Stimulated activated memory B cell treated with anti-CD40 and anti-IgM and Interleukin-4, amounts not matched to agents 10 μg/mL and 1 μg/mL and 100 μg/mL, for 72 hours (primary cell): ENCODE data around the gene LRRC27.
A peak's percentile ranks its signal among the peaks of the same experiment; 100 is the strongest.
"Not testable (repeated sequence)": the region's sequence is repeated elsewhere in the genome, so short reads cannot be mapped to it uniquely, and the experiment has no call there.

Experiments used
- ATAC-seq: fragments of 150-1000 bp; cut with Tn5 transposase; 2 replicates; pipeline ENCODE4 v1.10.0; 2021
- H3K27ac Mint-ChIP-seq: one replicate; pipeline ENCODE4 v1.8.0; 2022; ENCODE audit warnings: mild to moderate bottlenecking, mixed read lengths
- H3K27me3 Mint-ChIP-seq: one replicate; pipeline ENCODE4 v1.8.0; 2022; ENCODE audit warnings: mixed read lengths
- H3K36me3 Mint-ChIP-seq: one replicate; pipeline ENCODE4 v1.8.0; 2022; ENCODE audit warnings: mixed read lengths
- H3K4me1 Mint-ChIP-seq: one replicate; pipeline ENCODE4 v1.8.0; 2022; ENCODE audit warnings: mixed read lengths
- H3K4me3 Mint-ChIP-seq: one replicate; pipeline ENCODE4 v1.8.0; 2022; ENCODE audit warnings: mild to moderate bottlenecking, moderate library complexity, mixed read lengths
- H3K9me3 Mint-ChIP-seq: one replicate; pipeline ENCODE4 v1.8.0; 2022; ENCODE audit warnings: mixed read lengths

The LRRC27 gene

DNA sequence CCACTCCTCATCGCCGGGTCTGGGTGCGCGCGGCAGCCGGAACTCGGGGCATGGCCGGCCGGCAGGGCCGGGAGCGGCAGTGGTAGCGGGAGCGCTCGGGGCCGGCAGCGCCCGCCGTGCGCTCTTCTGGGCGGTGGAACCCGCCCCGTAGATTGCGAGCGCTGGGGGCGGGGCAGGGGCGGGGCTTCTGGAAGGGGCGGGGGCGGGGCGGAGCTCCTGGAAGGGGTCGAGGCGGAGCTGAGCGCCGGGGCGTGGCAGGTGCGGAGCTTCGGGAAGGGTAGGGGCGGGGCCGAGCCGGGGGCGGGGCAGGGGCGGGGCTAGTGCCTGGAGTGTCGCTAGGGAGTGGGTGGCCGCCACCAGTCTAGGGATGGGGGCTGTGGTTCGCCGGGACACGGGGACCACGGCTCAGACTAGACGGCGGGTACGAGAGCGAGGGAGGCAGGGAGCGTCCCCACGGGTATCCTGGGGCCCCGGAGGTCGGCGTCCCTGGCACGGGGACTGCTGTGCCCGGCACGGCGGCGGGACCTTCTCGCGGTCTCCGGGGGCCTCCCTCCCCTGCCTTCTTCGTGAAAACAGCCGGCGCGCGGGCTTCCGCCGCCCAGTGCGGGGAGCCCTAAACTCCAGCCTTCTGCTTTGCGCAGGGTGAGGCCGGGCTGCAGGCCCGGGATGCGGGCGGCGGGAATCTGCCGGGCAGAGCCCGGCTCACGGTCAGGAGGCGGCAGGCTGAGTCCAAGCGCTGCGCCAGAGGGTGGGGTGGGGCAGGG, 24.0 kb upstream of the LRRC27 start, which contains the start of gene STK32C:
TSS of gene STK32C (minus strand) at position 128 of the 764 bp plus-strand sequence. CDS start at position 11, 117 bp downstream.
- Mint-ChIP-seq H3K36me3 (no peaks in the 10 kb centered on the region), H3K4me3 (peak within 1 kb of the TSS; percentile 87), H3K27me3 (peaks cover 21% of the 10 kb centered on the region), H3K4me1 (peaks cover 8% of the 10 kb centered on the region), H3K27ac (no peak within 1 kb of the TSS), H3K9me3 (no peaks in the 10 kb centered on the region)
- peak; percentile 92 for ATAC-seq

DNA sequence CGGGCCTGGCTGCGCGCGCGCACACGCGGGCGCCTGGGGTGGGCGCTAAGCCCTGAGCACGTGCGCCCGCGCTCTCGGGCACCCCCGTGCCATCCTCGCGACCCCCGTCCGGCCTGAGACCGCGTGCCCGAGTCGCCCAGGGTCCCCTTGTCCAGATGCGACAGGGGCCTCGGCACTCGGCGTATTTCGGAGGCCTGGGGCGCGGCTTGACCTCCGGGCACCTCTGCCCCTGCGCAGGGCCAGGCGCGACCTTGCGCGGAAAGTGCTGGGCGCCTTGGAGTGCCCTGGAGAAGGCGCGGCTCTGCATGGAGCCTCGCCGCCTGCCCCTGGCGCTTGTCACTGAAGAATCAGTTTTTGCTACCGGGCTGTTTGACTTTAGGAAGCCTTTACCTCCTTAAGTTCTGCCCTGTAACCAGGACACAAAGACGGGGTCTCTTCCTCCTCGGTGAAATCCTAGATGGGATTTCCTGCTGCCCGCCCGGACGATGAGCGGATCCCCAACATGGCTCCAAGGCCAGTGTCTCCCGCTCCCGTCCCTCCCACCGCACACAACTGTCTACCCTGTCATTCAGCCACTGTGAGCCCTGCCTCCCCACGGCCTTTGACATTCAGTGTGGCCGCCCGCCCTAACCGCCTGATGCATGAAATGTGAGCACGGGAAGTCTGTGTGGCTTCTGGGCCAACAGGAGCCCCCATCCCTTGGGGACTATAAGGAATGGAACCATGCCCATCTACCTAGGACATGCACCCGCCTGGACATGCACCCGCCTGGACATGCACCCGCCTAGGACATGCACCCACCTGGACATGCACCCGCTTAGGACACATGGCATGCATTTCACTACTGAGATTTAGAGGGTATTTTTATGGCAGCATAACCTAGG, 23.2 kb upstream of the LRRC27 start:
- peaks cover 5% of the 10 kb centered on the region for H3K9me3 Mint-ChIP-seq
- peaks cover 8% of the 10 kb centered on the region for H3K4me1 Mint-ChIP-seq
- H3K27ac Mint-ChIP-seq: no peak overlapping the region
- no peak for ATAC-seq
- H3K4me3 Mint-ChIP-seq: peak overlapping the region; percentile 63
- H3K36me3 Mint-ChIP-seq: no peaks in the 10 kb centered on the region
- H3K27me3 Mint-ChIP-seq: peaks cover 21% of the 10 kb centered on the region

DNA sequence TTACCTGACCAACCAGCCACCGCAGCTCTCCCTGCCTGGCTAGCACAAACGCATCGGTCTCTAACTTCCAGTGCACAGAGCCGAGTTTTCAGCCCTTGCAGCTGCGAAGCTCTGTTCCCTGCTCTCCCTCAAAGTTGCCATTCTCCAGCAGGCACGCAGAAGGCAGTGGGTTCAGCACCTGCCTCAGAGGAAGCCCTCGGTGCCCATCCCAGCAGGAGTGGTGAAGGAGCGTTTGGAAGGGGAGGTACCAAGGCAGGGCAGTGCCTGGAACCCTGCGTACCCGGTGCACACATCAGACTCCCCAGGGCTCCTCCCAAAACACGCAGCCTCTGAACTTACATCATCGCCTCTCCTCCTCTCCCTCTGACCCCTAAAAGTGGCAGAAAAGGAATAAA, 22.5 kb upstream of the LRRC27 start:
- H3K36me3 Mint-ChIP-seq: no peaks in the 10 kb centered on the region
- ATAC-seq: no peak
- H3K4me3 Mint-ChIP-seq: no peak overlapping the region
- peaks cover 21% of the 10 kb centered on the region for H3K27me3 Mint-ChIP-seq
- H3K27ac Mint-ChIP-seq: no peak overlapping the region
- peaks cover 8% of the 10 kb centered on the region for H3K4me1 Mint-ChIP-seq
- H3K9me3 Mint-ChIP-seq: peaks cover 8% of the 10 kb centered on the region

DNA sequence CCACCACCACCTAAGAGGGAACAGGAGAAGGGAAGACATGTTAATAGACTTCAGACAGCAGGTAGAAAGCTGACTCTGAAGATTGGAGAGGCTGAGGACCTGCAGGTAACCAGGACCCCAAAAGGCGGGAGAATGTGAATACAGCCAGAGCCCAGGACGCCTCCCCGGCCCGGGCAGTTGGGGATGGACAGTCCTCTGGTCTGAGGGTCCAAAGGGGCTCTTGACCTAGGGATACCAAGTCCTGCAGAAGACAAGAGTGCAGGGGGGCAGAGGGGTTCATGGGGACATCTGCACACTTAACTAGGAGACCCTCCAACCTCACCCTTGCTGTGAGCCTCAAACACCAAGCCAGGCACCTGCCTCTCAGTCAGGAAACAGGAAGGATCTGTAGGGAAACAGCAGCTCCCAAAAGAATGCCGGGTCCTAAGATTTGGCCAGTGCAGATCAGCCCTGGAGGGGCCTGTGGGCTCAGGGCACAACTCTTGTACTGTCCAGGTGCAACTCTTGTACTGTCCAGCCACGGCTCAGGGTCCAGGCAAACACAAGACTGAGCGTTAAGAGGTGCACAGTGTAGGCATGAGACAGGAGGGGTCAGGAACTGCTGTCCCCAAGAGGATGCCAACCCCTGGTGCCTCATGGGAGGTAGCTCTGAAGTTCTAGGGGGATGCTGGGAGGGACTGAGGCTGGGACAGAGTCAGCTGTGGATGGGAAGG, 22.0 kb upstream of the LRRC27 start:
- Mint-ChIP-seq H3K27me3 (peaks cover 21% of the 10 kb centered on the region), H3K4me3 (no peak overlapping the region), H3K9me3 (peaks cover 8% of the 10 kb centered on the region), H3K4me1 (peaks cover 8% of the 10 kb centered on the region), H3K27ac (no peak overlapping the region), H3K36me3 (no peaks in the 10 kb centered on the region)
- ATAC-seq: no peak

DNA sequence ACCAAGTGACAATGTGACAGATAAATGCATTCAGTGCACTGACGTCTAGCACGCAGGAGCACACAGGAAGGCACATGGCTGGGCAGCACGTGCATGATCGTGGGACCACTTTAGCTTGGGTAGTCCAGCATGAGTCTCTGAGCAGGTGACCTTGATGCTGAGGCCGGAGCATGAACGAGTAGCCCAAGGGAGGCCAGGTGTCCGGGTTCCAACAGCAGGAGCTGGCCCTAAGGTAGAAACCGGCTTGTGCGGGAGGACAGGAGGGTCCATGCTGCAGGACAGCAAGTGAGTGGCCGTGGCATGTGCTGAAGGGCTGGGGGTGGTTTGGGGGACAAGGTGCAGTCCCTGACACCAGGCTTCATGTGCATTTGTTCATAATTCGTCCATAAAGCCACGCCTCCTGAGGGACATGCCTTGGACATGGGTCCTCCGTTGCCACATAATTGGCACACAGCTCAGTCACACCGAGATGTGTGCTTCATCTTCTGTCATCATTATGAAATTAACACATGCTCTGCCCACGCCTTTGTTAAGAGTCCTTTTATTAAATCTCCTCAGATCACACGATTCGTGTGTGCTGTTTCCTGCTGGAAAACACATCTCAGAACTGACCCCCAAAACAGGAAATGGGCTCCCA, 21.2 kb upstream of the LRRC27 start:
- no peak for ATAC-seq
- Mint-ChIP-seq H3K4me1 (peaks cover 8% of the 10 kb centered on the region), H3K9me3 (peaks cover 8% of the 10 kb centered on the region), H3K36me3 (no peaks in the 10 kb centered on the region), H3K4me3 (no peak overlapping the region), H3K27me3 (peaks cover 14% of the 10 kb centered on the region), H3K27ac (no peak overlapping the region)

DNA sequence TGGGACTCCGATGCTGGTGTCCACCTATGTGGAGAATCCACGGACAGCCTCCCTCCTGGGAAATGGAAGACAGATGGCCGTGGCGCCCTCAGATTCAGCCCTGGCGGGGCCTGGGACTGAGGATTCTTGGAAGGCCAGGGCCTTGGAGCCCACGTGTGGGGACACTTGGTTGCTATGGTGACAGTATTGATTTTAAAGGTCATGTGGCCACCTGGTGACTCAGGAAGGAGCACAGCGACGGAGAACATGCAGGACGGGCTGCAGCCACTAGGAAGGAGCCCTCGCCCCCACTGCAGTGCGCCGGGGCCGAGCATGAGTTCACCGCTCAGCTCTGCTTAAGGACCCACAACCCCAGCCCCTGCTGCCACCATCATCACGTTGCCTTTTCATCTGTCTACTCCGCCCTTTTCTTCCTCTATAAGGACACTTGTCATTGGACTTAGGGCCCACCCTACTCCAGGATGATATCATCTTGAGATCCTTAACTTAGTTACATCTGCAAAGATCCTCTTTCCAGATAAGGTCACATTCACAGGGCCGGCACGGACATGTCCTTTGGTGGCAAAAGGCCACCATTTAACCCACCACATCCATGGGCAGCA, 20.6 kb upstream of the LRRC27 start:
- Mint-ChIP-seq H3K27ac (no peak overlapping the region), H3K9me3 (peaks cover 8% of the 10 kb centered on the region), H3K36me3 (no peaks in the 10 kb centered on the region), H3K4me3 (no peak overlapping the region), H3K27me3 (peaks cover 8% of the 10 kb centered on the region), H3K4me1 (peaks cover 7% of the 10 kb centered on the region)
- no peak for ATAC-seq

DNA sequence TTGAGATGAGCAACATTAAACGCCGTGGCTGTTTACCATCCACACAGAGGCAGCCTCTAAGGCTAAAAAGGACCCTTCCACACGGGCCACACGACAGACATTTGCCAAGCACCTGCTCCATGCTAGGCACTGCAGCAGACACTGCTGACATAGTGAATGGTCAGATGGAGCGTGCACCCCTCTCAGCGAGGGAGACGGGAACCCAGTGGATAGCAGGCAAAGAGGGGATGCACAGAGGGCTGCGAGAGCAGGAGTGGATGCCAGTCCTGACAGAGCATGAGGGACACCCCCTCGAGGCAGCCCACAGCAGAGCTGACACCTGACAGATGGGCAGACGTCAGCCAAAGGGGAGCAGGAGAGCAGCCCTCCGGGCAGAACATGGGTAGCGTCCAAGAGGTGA, 18.7 kb upstream of the LRRC27 start:
- no peak for ATAC-seq

DNA sequence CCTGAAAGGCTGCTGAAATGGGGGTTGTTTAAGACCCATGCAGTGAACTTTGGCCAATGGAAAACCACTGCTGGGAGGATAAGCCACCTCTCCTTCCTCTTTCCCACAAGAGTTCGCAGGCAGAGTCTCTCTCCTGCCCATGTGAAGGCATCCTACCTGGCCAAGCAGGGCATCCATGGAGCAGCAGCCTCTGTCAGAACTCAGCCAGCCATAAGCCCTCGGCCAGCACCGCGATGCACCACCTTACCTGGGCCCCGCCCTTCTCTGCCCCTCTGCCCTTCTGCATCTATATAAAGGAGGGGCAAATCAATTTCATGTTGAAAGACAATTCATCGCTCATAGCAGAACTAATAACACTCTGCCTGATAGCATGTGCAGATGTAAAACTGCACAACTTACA, 18.1 kb upstream of the LRRC27 start:
- no peak overlapping the region for H3K4me3 Mint-ChIP-seq
- ATAC-seq: no peak
- no peaks in the 10 kb centered on the region for H3K4me1 Mint-ChIP-seq
- no peaks in the 10 kb centered on the region for H3K27me3 Mint-ChIP-seq
- H3K9me3 Mint-ChIP-seq: peaks cover 8% of the 10 kb centered on the region
- no peaks in the 10 kb centered on the region for H3K36me3 Mint-ChIP-seq
- no peak overlapping the region for H3K27ac Mint-ChIP-seq

More for the DNA sequence above, 18.7 kb upstream of the LRRC27 start:
- H3K9me3 Mint-ChIP-seq: peaks cover 8% of the 10 kb centered on the region
- H3K36me3 Mint-ChIP-seq: no peaks in the 10 kb centered on the region
- H3K27ac Mint-ChIP-seq: no peak overlapping the region
- H3K4me3 Mint-ChIP-seq: no peak overlapping the region
- H3K27me3 Mint-ChIP-seq: no peaks in the 10 kb centered on the region
- H3K4me1 Mint-ChIP-seq: no peaks in the 10 kb centered on the region

DNA sequence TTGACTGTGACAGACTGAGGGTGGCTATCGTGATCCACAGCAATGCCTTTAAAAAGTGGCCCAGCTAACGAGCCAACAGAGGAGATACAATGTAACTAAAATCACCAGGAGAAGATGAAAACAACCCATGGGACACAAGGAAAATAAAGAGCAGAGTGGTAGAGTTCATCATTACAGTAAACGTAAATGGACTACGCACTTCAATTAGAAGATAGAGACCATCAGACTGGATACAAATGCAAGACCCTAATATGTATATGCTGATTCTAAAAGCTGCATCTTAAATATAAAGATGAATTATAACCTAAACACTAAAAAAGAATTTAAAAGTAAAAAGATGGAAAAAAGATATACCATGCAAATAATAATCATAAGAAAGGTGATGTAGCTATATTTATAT, 17.7 kb upstream of the LRRC27 start:
- H3K4me1 Mint-ChIP-seq: peaks cover 2% of the 10 kb centered on the region
- no peak overlapping the region for H3K27ac Mint-ChIP-seq
- H3K9me3 Mint-ChIP-seq: peaks cover 8% of the 10 kb centered on the region
- H3K27me3 Mint-ChIP-seq: no peaks in the 10 kb centered on the region
- ATAC-seq: no peak
- H3K4me3 Mint-ChIP-seq: no peak overlapping the region
- no peaks in the 10 kb centered on the region for H3K36me3 Mint-ChIP-seq

DNA sequence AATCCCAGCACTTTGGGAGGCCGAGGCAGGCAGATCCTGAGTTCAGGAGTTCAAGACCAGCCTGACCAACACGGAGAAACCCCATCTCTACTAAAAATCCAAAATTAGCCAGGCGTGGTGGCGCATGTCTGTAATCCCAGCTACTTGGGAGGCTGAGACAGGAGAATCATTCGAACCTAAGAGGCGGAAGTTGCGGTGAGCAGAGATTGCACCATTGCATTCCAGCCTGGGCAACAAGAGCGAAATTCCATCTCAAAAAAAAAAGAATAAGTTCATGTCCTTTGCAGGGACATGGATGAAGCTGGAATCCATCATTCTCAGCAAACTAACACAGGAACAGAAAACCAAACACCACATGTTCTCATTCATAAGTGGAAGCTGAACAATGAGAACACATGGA, 17.1 kb upstream of the LRRC27 start:
- H3K9me3 Mint-ChIP-seq, H3K27ac Mint-ChIP-seq, H3K27me3 Mint-ChIP-seq, H3K4me3 Mint-ChIP-seq, H3K36me3 Mint-ChIP-seq, H3K4me1 Mint-ChIP-seq, ATAC-seq: not testable (repeated sequence)

DNA sequence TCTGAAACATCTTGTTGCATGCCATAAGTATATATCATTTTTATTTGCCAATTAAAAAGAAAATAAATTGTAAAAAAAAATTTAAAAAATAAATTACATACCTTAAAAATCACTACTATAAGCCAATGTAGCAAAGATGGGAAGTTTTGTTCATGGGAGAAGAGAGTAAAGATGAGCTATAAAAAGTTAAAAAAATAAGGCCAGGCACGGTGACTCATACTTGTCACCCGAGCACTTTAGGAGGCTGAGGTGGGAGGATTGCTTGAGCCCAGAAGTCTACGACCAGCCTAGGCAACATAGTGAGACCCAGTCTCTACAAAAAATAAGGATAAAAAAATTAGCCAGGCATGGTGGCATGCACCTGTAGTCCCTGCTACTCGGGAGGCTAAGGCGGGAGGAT, 15.9 kb upstream of the LRRC27 start:
- Mint-ChIP-seq H3K36me3 (no peaks in the 10 kb centered on the region), H3K27me3 (no peaks in the 10 kb centered on the region), H3K9me3 (peaks cover 8% of the 10 kb centered on the region), H3K4me3 (no peak overlapping the region), H3K4me1 (peaks cover 15% of the 10 kb centered on the region), H3K27ac (no peak overlapping the region)
- ATAC-seq: no peak

DNA sequence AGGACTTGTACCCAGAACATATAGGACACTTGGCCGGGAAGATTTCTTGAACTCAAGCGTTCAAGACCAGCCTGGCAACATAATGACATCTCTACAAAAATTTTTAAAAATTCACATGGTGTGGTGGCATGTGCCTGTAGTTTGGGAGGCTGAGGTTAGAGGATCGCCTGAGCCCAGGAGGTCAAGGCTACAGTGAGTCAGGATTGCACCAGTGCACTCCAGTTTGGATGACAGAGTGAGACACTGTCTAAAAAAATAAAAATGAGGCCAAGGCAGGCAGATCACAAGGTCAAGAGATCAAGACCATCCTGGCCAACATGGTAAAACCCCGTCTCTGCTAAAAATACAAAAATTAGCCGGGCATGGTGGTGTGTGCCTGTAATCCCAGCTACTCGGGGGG, 14.5 kb upstream of the LRRC27 start:
- not testable (repeated sequence) for H3K27me3 Mint-ChIP-seq, H3K4me3 Mint-ChIP-seq, H3K27ac Mint-ChIP-seq, H3K36me3 Mint-ChIP-seq, H3K9me3 Mint-ChIP-seq, ATAC-seq
- peaks cover 15% of the 10 kb centered on the region for H3K4me1 Mint-ChIP-seq

DNA sequence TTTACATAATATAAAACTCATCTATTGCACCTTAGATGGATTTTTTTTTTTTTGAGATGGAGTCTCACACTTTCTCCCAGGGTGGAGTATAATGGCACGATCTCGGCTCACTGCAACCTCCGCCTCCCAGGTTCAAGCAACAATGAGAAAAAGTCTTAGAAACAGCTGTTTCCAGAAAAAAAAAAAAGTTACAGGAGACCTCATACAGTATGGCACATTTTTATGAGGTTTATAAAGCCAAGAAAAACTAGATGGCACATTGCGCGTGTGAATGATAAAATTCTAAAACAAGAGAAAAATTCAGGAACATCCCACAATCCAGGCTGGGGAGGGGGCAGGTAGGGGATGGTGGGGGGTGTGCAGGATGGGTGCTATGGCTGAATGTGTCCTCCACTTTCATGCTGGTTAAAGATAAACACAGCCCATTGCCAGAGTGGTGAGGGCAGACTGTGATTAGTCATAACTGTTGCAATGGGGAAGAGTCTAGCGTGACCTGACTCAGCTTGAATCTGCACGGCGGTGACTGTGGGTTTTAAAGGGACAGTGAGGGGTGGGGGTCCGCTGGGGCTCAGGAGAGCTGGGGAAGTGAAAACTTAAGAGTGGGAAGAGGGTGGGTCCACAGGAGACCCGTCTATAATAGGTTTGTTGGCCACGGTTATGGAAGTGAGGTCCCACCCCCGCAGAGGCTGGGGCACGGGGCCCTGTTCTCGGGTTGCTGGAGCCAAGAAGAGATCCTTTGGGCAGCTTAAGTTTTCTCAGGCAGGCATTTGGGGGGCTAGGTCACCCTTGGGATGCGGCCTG, 11.9 kb upstream of the LRRC27 start:
- no peak overlapping the region for H3K4me3 Mint-ChIP-seq
- H3K27ac Mint-ChIP-seq: peak overlapping the region; percentile 38
- no peaks in the 10 kb centered on the region for H3K9me3 Mint-ChIP-seq
- ATAC-seq: peak; percentile 94
- H3K4me1 Mint-ChIP-seq: peaks cover 15% of the 10 kb centered on the region
- peaks cover 20% of the 10 kb centered on the region for H3K36me3 Mint-ChIP-seq
- no peaks in the 10 kb centered on the region for H3K27me3 Mint-ChIP-seq
